ENCODE measurements around the gene TBC1D8.

TBC1D8 gene

DNA sequence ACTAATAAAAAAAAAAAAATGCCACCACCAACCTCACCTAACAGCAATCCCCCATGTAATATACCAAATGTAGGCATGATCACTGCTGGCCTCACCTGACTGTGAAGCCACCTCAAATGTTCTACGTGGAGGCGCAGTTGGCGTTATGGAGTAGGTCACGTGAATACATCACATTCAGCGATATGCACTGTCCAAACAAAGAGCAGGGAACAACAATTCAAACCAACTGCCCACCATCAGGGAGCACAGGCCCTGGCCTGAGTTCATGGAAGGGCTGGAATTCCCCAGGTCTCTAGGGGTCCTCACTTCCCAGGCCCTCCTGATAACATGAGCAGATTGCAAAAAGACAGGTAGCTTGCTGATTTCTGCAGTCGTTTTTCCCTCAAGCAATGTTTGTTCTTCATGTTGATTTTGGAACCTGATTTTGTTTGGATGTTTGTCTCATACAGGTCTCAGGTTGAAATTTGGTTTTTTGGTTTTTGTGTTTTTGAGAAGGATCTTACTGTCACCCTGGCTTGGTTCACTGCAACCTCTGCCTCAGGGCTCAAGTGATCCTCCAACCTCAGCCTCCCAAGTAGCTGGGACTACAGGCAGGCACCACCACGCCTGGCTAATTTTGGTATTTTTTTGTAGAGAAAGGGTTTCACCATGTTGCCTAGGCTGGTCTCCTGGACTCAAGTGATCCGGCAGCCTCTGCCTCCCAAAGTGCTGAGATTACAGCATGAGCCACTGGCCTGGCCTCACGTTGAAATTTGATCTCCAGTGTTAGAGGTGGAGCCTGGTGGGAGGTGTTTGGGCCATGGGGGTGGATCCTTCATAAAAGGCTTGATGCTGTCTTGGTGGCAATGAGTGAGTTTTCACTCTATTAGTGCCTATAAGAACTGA, 15.5 kb downstream of the TBC1D8 start:
- no peak for DNase-seq (ENCODE audit: low read depth)

- no peak for DNase-seq (ENCODE audit: low read depth)
These were observed 17.6 kb downstream of the TBC1D8 start for GRCh38 chr2:101133492-101134100.

- no peak for DNase-seq (ENCODE audit: low read depth)
These were observed 19.0 kb downstream of the TBC1D8 start for GRCh38 chr2:101132202-101132601.

GRCh38 chr2:101130081-101130480, 21.1 kb downstream of the TBC1D8 start:
- no peak for DNase-seq (ENCODE audit: low read depth)

- no peak for DNase-seq (ENCODE audit: low read depth)
These were observed 23.7 kb downstream of the TBC1D8 start for GRCh38 chr2:101127319-101128056.

GRCh38 chr2:101125808-101126207, 25.4 kb downstream of the TBC1D8 start:
- no peak for DNase-seq (ENCODE audit: low read depth)

DNA sequence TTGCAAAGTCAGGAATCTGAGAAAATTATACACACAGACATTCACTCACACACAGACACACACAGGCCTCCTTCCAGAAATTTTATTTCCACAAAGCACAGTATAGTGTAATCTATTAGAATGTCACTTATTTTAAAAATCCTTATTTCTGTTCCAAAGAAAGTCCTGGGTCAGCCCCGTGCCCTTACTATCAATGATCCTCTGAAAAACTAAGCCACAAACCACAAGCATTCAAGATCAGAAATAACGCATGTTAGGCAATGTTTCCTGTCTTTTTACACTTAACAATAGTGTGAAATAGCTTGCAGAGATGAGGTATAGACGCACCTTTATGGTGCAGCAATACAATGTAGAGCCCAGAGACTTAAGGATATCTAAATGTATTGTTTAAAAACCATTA, 25.8 kb downstream of the TBC1D8 start:
- no peak for DNase-seq (ENCODE audit: low read depth)

GRCh38 chr2:101124643-101125366, 26.4 kb downstream of the TBC1D8 start:
- DNase-seq (ENCODE audit: low read depth) = no peak

DNA sequence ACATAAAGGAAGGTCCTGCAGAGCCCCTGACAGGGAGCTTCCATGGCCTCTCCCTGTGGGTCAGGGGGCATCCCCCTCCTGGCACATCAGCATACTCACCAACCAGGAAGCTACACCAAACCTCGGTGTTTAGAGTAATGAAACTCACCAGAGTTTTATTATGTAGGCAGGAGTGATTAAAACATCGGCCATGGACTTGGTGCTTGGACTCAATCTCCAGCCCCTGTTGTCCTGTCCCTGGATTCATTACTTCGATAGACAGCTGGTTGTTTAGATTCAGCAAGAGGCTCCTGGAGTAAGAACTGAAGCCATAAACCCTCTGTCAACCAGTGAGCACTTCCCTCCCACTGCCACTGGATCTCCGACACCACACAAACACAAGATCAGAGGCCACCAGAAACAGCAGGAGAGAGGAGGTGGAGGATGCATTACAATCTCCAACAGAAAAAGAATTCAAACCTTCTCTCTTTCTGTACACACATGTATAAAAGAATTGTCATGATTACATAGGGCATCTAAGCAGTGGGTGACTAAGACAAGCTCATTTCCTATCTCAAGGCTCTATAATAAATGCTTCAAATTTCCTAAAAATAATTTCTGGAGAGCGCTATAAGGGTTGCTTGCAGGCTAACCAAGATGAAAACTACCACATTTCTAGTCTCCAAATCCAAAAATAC, 27.2 kb downstream of the TBC1D8 start:
- no peak for DNase-seq (ENCODE audit: low read depth)

DNA sequence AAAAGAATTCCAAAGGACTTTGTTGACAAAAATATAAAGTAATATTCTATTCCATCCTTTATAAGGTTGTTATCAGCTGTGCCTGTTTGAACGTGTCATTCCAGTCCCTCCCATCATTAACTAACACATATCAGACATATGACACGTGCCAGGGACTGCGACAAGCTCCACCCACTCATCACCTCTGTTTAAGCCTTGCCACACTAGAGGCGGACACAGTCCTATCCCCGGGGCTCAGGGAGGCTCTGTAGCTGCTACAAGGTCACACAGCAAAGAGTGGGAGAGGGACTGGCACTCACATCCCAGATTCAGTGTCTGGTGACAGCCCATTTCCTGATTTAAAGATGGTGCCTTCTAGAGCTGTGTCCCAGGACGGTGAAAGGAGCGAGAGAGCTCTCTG, 30.0 kb downstream of the TBC1D8 start:
- DNase-seq (ENCODE audit: low read depth) = no peak

DNA sequence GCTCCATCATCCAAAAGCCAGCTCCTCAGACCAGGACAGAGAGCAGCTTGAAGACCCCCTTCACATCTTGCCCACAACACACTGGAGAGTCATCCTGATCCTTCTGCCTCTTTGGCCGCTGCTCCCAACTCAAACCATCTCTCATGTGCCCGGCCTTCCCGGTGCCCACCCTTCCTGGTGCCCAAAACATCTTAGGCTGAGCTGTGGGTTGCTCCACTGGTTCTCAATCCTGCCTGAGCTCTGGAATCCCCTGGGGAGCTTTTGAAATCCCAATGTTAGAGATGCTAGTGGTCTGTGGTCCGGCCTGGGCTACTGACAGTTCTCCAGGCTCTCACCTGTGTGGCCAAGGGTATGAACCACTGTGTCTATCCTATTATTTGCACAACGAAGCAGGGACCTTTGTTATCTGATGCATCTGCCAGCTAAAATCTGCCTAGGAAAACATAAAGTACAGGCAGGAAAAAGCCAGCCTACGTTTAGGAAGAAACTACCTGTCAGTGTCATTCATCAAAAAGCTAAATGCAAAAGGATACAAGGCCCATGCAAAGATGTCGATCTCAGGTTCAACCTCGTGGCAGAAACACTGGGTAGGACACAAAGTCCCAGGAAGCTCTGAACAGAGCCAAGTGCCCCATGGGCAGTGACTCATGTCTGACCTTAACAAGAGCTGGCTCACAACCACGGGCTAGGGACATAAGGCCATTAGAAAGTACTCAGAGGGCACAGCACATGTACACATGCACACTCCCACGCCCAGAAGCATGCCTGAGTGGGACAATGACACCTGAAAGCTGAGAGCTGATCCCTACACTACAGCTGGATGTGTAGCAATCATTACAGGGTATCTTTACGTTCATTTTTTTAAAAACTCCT, 30.8 kb downstream of the TBC1D8 start:
- DNase-seq (ENCODE audit: low read depth) = no peak

DNA sequence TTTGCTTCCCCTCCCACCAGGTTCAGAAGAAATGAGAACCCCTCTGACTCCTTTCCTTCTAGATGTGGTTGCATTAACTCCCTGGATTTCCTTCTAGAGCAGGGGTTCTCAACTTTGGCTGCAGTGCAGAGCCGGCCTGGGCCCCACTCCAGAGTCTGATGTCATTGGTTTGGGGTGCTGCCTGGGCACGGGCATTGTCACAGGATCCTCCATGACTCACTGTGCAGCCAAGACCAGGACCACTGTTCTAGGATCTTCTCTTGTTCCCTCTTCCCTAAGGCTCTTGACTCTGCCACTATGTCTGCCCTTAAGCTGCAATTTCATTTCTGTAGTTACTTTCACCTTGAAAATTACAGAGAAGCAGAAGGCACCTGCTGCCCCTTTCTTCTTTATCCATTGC, 31.8 kb downstream of the TBC1D8 start:
- no peak for DNase-seq (ENCODE audit: low read depth)

- DNase-seq (ENCODE audit: low read depth) = no peak
These were observed 34.2 kb downstream of the TBC1D8 start for GRCh38 chr2:101116841-101117552.

GRCh38 chr2:101116348-101116747, 34.8 kb downstream of the TBC1D8 start:
- no peak for DNase-seq (ENCODE audit: low read depth)

DNA sequence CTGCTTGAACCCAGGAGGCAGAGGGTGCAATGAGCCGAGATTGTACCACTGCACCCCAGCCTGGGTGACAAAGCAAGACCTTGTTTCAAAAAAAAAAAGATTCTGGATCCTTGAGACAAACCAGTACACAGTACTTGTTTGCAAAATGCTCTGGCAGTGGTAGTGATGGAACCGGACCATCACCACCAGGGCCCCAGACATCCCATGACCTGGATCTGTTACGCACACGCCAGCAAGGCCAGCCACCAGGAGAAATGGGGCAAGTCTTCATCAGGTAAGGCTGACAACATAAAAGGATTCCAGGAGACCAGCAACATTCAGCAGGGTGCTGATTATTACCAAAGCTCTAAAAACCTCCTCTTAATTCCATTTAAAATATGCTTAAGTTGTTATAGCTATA, 35.5 kb downstream of the TBC1D8 start:
- DNase-seq (ENCODE audit: low read depth) = no peak

DNA sequence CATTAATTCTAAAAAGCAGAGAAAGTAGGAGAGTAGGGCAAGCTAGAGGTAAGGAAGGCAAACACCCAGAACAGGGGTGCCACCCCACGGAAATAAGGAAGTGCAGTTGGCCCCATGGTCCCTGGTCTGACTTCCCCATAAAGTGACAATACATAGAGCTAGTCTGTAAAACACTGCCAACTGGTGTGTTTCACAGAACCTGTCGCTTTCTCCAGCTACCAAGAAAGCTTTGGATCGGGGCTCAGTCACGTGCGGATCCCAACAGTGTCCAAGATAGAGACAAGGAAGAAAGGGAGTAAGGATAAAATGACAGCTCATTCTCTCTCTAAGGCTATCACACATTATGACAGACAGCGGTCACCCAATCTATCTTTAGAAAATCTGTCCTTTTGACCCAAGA, 36.4 kb downstream of the TBC1D8 start:
- no peak for DNase-seq (ENCODE audit: low read depth)

DNA sequence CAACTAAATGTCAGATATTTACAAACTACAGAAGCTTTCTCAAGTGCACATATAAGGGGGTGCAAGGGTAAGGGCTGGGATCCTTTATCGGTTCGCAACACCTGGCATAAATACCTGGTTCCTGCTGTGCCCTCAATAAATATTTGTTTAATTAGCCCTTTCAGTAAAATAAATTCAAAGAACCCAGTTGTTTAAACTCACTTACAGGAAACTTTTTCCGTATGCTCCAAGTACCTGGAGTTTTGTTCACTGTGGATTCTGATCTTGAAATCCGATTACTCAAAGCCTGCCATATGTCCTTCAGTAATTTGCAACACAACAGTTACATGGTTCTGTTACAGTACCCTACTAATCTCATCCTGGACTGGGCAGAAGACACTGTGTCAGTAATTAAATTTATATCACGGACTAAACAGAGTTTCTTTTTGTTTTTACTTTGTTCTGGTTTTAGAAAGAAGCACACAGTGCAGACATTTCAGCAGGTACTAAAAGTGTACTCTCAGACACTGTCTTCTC, 36.9 kb downstream of the TBC1D8 start:
- no peak for DNase-seq (ENCODE audit: low read depth)

DNA sequence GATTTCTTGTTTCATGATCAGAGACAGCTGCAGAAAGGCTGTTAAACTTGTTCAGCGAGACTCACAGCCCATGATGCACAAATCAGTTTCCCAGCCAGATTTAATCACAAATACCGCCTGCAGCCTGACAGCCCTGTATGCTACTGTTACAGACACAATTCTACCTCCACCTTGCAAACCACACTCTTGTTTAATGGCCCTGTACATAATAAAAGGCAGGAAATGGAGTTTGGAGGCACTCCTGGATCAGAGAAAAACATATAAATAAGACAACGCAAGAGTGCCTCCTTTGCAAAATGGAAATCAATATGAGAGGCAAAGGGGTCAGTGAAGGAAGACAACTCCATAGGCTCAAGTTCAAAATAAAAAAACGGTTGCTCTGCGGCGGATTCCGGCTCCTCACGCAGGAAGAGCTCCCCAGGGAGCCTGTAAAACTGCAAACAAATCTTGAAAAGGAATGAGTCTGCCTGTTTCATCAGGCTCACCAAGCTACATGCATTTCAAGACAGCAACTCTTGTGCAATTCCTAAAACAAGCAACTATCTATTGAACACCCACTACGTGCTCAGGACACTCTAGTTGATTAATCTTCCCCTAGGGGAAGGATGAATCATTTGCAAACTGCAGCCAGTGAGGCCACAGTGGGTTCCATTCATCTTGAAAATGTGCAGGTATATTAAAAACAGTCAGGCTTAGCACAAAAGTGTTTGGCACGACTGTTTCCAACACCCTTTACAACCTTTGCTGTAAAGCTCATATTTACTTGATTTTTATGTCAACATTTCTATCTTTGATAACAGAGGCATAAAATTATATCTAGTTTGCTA, 37.5 kb downstream of the TBC1D8 start:
- DNase-seq (ENCODE audit: low read depth) = no peak

GRCh38 chr2:101112772-101113157, 38.4 kb downstream of the TBC1D8 start:
- no peak for DNase-seq (ENCODE audit: low read depth)

All from stimulated activated CD8-positive, alpha-beta memory T cell treated with anti-CD3 and anti-CD28 coated beads, Interleukin-12 subunit alpha, Interleukin-12 subunit beta, amount 100 ng/mL, for 4 hours (primary cell).